Stimulated activated CD4-positive, alpha-beta T cell treated with anti-CD3 and anti-CD28 coated beads, Interleukin-4, amount 100 ng/mL, for 1 hour (primary cell): ENCODE measurements around the gene FGFBP1.
"Not testable (repeated sequence)": the region's sequence is repeated elsewhere in the genome, so short reads cannot be mapped to it uniquely, and the experiment has no call there.

Experiments
- DNase-seq: peaks from one replicate; pipeline ENCODE4 v3.0.0-alpha.2; 2020

Gene FGFBP1

GRCh38 chr4:15944895-15945294 lies 6.4 kb upstream of the FGFBP1 start:
- DNase-seq: no peak

GRCh38 chr4:15942283-15942682 lies 3.7 kb upstream of the FGFBP1 start:
- DNase-seq: no peak

- DNase-seq: no peak
Measured at GRCh38 chr4:15938182-15938581, 358 bp downstream of the FGFBP1 start.

- DNase-seq: no peak
Measured at GRCh38 chr4:15936495-15936894, 2.0 kb downstream of the FGFBP1 start.

GRCh38 chr4:15935504-15936402 lies 2.8 kb downstream of the FGFBP1 start:
- DNase-seq: no peak

- DNase-seq: no peak
Measured at GRCh38 chr4:15934259-15934658, 4.3 kb downstream of the FGFBP1 start.

GRCh38 chr4:15931451-15932210 lies 6.9 kb downstream of the FGFBP1 start:
- DNase-seq: no peak

GRCh38 chr4:15930314-15930713 lies 8.2 kb downstream of the FGFBP1 start:
- no peak for DNase-seq

GRCh38 chr4:15929540-15929939 lies 9.0 kb downstream of the FGFBP1 start:
- DNase-seq: no peak

GRCh38 chr4:15928883-15929282 lies 9.7 kb downstream of the FGFBP1 start:
- DNase-seq: no peak

GRCh38 chr4:15926486-15926885 lies 12.1 kb downstream of the FGFBP1 start:
- no peak for DNase-seq

GRCh38 chr4:15925830-15926229 lies 12.7 kb downstream of the FGFBP1 start:
- no peak for DNase-seq

- DNase-seq: no peak
Measured at GRCh38 chr4:15921592-15921932, 17.0 kb downstream of the FGFBP1 start.

GRCh38 chr4:15920723-15921591 lies 17.6 kb downstream of the FGFBP1 start:
- no peak for DNase-seq

- DNase-seq: no peak
Measured at GRCh38 chr4:15918484-15919129, 19.9 kb downstream of the FGFBP1 start.

GRCh38 chr4:15917297-15917696 lies 21.2 kb downstream of the FGFBP1 start:
- no peak for DNase-seq

GRCh38 chr4:15916358-15916757 lies 22.2 kb downstream of the FGFBP1 start:
- not testable (repeated sequence) for DNase-seq

- DNase-seq: no peak
Measured at GRCh38 chr4:15914736-15915135, 23.8 kb downstream of the FGFBP1 start.

- DNase-seq: no peak
Measured at GRCh38 chr4:15914291-15914690, 24.2 kb downstream of the FGFBP1 start.

- DNase-seq: no peak
Measured at GRCh38 chr4:15913631-15913970, 24.9 kb downstream of the FGFBP1 start.

- no peak for DNase-seq
Measured at GRCh38 chr4:15912961-15913630, 25.4 kb downstream of the FGFBP1 start.

GRCh38 chr4:15912236-15912635 lies 26.3 kb downstream of the FGFBP1 start:
- no peak for DNase-seq
